Stimulated activated CD4-positive, alpha-beta T cell treated with anti-CD3 and anti-CD28 coated beads, TNF-alpha, amount 100 ng/mL, for 24 hours (primary cell): Measurements from ENCODE around the gene UBE2F.
"Not testable (repeated sequence)": the region's sequence is repeated elsewhere in the genome, so short reads cannot be mapped to it uniquely, and the experiment has no call there.

ENCODE experiments used
- DNase-seq, 3 experiments: peaks; one replicate each; pipeline ENCODE4 v3.0.0-alpha.2; 2020; ENCODE audit warnings: low read depth in 3 of 3

The UBE2F gene

DNA sequence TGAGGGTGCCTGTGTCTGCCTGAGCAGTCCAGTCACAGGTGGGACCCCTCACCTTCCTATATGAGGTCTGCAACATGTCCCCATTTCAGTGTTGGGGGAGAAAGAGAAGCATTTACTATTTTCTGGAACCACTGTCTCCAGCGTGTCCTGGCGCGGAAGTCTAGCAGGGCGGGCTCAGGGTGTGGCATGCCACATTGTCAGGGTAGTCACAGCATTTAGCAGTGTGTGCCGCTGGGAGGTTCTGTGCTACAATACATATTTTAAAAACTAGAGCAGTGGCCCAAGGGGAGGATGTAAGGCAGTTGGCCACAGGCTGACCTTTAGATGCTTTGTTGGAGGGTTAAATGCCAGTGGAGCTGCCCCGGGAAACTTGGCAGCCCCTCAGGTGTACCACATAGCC is 12.5 kb downstream of the UBE2F start:
- DNase-seq: no peak

DNA sequence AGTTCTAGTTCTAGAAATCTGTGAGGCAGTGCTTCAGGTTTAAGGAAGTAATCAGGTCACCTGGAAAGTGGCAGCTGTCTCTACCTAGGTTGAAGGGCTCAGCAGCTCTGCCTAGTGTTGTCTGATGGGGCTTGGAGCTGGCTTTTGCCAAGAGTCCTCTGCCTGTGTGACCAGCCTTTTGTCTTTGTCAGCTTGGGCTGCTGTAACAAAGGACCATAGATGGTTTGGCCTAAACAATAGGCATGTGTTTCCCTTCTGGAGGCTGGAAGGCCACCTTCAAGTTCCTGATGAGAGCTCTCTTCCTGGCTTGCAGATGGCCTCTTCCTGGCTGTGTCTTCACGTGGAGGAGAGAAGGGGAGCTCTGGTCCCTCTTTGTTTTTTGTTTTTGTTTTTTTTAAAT is 13.3 kb downstream of the UBE2F start:
- no peak for DNase-seq

DNA sequence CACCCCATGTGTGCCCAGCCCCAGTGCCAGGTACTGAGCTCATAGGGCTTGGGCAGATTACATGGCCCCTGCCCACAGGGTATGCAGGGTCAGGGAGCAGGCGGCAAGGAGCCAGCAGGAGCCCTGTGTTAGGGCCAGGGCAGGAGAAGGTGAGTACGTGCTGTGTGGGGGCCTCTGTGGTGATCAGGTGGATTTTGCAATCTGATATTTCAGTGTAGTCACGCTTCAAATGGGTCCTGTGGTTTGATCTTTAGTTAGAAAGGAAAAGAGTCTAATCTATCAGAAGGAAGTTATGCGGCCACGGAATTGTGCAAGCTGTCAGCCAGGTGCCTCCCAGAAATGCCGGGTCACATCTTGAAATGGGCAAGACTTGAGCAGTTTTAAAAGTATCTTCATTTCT is 13.9 kb downstream of the UBE2F start:
- DNase-seq: peak in 1 of 3 experiments; percentile 38

DNA sequence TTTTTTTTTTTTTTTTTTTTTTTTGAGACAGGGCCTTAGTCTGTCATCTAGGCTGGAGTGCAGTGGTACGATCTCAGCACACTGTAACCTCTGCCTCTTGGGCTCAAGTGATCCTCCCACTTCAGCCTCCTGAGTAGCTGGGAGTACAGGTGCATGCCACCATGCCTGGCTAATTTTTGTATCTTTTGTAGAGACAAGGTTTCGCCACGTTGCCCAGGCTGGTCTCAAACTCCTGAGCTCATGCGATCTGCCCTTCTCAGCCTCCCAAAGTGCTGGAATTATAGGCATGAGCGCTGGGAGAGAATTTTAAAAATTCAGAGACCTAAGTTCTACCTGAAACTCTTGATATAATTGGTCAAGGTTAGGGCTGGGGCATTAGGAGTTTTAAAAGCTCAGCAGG is 14.8 kb downstream of the UBE2F start:
- DNase-seq: not testable (repeated sequence)

DNA sequence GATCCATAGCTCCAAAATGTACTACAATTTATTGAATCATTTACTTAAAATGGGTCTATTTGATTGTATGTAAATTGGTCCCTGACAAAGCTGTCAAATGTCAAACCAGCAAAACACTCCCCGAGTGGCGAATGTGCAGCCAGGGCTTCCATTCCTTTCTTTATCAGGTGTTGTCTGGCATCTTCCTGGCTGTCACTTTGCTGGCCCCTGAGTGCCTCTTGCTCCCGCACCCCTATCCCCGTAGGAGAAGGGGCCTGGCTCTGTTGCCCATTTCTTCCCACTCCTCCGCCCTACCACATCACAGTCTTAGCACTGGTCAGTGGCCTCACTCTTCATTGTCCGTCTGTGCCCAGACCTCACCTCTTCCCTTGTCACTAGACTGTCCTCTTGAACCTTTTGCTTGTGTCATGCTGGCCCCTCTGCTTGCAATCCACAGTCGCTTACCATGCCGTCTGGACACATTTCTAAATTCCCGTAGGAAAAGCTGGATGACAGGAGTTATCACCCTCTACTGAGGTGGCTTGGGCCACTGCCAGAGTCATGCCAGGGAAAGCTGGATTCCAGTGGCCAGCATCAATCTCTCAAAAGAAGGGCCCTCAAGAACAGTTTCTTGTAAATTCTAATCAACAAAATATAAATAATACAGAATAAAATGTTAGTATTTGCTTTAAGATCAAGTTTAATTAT is 15.4 kb downstream of the UBE2F start:
- DNase-seq: no peak

DNA sequence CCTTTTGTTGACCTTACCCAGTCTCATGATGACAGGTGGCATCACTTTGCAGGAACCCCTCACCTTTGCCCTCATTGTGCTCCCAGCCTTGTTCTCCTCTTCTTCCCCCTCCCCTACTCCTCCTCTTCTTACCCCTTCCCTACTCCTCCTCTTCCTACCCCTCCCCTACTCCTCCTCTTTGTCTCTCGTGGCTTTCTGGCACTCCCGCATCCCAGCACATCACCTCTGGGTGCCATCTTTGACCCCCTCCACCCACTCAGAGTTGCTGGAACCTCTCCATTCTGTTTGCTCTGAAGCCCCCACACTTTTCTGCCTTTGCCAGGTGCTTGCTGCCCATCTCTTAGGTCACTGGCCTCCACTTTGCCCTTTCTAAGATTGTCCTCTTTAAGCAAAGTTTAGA is 17.1 kb downstream of the UBE2F start:
- no peak for DNase-seq

DNA sequence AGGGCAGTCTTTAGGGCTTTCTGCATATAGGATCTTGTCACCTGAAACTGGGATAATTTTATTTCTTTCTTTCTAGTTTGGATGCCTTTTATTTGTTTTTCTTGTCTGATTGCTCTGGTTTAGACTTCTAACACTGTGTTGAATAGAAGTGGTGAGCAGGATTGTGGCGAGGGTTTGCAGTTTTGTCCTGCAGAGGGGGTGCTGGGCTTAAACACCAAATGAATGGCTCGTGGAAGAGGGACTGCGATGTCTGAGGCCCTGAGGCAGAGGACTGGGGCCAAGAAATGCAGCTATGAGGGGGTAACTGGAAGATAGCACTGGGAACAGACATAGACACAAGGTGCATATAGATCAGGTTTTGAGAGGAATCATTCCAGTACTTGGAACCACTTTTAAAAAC is 20.5 kb downstream of the UBE2F start:
- DNase-seq: no peak

DNA sequence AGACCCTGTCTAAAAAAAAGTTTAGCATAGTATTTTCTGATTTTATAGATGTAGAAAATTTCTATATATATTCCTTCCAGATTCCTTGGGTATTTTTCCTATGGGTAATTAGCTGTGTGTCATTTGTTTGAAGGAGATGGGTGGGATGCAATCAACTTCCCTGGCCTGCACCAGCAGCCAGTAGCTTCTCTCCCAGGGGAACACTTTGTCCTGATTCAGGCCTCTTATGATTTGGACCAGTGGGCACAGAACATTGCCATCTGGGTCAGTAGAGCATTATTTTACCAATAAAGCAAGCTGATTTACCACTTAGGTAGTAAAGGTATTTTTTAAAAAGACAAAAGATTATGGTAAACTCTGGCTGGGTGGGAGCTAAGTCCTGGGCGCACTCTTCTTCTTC is 26.9 kb downstream of the UBE2F start:
- no peak for DNase-seq

DNA sequence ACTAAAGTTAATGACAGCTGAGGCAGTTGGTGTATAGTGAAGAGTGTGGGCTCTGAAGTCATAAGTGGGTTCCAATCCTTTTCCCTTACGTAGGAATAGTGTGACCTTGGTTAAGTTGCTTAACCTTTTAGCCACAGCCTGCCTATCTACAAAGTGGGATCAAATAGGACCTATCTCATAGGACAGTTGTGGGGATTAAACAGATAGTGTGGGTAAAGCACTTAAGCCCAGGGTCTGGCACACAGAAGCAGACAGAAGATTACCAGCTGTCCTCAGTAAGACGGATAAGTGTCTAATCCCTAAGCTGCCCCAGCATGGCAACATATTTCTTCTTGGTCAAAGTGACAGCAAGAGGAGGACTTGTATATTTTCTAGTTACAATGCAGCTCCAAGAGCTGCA is 28.2 kb downstream of the UBE2F start:
- DNase-seq: no peak

DNA sequence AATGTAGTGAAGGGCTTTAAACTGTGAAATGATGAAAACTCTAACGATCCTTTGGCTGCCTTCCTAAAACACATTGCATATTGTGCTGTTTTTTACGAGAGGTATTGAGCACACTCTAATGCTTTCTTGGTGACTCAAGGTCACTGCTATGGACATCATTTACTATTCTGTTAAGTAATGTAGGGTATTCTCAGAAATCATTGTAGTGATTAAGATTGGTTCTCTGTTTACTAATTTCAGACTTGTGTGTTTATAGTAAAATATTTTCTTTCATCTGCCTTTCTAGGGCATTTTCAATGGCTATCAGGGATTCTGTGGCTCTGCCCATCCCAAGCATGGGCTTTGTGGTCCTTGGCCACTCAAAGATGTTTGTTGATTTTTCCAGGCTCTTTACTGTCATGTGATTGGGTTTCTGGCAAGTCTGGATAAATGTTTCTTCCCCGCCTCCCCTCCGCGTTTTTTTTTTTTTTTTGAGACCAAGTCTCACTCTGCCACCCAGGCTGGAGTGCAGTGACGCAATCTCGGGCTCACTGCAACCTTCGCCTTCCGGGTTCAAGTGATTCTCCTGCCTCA is 29.3 kb downstream of the UBE2F start:
- no peak for DNase-seq

DNA sequence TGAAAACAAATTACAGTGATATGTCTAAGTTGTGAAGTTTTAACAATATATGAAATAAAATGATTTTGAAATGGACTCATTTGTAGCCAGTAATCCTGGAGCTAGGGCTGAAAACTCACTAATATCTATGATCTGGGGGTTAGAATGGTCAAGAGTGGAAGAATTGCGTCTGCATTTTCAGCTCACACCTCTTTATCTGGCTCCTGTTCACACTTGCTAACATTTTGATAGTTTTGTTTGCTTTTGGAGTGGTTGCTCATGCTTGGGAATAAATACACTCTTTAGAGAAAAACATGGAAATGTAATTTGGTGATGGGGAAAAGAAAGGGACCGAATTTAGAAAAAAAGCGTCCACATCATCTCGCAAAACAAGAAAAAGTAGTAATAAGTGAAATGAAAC is 30.7 kb downstream of the UBE2F start:
- no peak for DNase-seq

DNA sequence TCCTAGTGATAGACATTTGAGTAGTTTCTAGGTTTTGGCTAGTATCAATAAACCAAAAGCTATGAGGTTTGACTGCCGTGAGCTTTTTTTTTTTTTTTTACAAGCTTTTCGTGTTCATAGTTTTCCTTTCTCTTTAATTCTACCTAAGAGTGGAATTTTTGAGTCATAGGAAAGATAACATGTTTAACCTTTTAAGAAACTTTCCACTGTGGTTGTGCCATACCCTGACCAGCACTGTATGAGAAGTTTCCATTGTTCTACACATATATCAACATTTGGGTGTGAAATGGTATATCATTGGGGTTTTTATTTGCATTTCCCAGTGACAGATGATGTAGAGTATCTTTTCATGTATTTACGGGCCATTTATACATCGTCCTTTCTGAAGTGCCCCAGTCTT is 31.7 kb downstream of the UBE2F start:
- no peak for DNase-seq

DNA sequence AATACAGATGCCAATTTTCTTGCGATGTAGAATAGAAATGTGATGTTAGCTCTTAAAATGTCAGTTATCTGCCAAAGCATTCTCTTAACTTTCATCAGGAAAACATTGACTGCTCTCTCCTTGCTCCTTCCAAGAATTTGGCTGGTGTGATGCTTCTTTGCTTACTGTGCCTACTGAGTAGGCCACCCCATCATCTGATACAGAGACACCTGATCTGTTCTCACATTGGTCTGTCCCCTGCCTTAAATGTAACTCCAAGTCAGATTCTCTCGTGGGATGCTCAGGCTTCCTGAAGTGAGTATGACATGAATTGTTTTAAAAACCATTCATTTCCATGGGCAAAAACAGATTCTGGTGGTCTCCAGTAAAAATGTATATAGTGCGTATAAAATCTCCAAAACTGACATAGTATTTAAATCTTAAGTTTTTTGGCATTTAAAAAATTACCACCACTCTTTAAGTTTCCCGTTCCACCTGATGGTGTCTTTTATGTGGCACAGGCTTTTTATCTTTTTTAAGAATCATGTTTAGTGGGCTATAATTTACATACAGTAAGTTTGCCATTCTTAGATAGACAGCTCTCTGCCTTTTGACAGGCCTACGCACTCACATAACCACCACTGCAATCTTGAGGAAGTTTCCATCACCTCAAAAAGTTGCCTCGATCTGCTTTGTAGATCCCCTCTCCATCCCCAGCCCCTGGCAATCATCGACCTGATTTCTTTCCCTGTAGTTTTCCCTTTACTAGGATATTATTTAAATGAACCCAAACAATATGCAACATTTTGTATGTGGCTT is 36.6 kb downstream of the UBE2F start:
- DNase-seq: no peak

DNA sequence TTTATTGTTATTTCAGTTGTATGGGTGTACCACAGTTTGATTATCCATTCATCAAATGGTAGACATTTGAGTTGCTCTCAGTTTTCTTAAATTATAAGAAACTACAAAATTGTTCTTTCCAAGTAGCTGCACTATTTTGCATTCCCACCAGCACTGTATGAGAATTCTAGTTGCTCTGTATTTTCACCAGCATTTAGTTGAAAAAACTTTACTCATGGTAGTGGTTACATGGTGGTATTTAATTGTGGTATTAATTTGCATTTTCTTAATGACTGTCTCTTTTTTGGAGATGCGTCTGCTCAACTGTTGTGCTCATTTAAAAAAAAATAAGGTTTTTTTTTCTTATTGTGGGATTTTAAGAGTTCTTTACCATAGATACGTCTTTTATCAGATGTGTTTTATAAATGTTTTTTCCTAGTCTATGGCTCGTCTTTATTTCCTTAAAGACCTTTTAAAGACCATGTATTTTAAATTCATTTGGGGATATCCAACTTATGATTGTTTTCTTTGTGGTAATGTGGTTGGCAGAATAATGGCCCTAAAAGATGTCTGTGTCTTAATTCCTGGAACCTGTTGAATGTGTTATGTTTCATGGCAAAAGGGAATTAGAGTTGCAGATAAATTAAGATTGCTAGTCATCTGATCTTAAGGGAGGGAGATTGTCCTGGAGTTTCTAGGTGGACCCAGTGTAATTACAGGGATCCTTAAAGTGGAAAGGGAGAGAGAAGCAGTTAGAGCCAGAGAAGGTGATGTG is 37.4 kb downstream of the UBE2F start:
- no peak for DNase-seq

DNA sequence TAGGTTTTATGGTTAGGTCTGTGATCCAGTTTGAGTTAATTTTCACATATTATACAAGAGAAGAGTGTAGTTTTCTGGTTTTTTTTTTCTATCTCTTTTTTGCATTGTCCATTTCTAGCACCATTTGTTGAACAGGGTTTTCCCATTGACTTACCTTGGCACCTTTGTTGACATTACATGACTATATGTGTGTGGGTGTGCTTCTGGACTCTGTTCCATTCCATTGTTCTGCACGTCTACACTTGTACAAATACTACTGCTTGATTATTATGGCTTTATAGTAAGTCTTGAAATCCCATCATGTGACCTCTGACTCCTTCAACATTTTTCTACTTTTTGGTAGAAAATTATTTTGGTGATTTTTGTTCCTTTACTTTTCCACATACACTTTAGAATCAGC is 38.7 kb downstream of the UBE2F start:
- DNase-seq: no peak

DNA sequence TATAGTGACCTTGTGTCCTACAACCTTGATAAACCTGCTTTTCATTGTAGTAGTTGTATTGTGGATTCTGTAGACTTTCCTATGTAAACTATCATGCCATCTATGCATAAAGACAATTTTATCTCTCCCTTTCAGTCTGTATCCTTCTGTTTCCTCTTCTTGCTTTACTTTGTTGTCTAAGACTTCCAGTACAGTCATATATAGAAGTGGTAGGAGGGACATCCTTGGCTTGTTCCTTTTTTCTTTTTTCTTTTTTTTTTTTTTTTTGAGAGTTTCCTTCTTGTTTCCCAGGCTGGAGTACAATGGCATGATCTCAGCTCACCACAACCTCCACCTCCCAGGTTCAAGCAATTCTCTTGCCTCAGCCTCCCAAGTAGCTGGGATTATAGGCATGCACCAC is 39.7 kb downstream of the UBE2F start:
- no peak for DNase-seq

DNA sequence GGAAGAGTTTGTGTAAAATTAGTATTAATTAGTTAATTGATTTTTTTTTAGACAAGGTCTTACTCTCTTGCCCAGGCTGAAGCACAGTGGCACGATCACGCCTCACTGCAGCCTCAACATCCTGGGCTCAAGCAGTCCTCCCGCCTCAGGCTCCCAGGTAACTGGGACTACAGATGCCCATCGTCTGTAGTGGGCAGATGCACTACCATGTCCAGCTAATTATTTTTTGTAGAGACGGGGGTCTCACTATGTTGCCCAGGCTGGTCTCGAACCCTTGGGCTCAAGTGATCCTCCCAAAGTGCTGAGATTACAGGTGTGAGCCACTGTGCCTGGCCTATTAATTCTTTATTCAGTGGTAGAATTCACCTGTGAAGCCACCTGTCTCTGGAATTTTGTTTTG is 41.1 kb downstream of the UBE2F start:
- no peak for DNase-seq

DNA sequence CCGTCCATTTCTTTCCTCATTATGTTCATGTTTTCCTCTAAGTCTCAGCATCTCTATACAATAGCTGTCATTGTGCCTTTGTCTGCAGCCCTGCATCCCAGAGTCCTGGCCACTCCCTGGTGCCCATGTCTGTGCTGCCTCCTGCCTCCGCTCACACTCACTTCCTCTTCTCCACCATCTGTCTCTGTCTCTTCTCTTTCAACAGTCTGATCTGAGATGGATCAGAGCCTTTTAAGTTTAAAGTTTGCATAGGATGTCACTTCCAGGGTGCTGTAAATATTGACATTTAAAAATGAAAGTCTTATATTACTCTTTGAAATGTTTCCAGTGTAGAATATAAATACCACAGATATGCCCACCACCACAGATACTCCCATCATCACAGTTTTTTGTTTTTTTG is 42.7 kb downstream of the UBE2F start:
- DNase-seq: no peak

DNA sequence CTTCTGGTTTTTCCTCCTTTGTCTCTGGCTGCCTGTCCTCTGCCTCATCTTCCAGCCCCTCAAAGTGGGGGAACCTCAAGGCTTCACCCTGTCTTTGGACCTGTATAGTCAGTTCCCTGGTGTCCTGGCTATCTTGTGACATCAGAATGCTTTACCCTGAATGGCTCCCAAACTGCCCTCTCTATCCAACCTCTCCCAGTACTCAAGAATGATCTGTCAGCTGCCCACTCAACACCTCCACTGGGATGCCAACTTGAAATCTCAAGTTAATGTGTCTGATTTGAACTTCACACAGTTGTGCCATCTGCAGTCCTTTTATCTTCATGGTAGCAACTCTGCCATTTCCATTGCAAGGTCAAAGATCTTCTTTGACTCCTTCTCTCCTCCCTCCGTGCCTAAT is 43.8 kb downstream of the UBE2F start:
- DNase-seq: no peak

DNA sequence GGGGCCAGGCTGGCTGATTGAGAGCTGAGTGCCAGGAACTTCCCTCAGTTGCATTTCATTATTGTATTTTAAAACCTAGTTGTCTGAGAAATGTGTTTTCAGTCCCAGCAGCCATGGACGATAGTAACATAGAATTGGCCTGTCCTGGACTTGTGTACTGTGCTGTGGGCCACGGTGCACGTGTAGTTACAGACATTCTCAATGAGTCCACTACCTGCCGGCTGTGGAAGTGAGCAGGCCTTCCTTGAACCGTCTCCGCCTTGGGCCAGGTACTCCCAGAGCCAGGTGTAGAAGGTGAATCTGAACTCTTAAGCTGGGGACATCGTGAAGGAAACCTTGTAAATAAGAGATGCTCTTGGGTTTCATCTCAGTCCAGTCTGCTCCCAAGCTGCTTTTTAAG is 47.0 kb downstream of the UBE2F start:
- DNase-seq: no peak

DNA sequence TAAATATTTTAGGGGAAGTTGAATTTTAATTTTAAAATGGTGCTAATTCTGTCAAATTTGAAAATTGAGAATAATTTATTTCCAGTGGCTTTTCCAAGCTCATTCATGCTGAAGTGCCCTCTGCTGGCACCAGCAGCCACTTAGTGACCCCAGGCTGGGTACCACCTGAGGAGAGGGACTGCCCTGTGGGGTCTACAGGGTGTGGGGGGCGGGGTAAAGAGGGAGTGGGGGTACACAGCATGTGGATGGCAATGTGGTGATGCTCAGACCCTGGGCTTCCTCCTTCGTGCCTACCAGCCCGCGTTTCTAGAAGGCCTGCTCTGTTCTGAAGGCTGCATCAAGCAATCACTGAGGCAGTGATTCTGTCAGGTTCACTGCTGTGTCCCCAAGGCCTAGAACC is 48.9 kb downstream of the UBE2F start:
- DNase-seq: no peak

DNA sequence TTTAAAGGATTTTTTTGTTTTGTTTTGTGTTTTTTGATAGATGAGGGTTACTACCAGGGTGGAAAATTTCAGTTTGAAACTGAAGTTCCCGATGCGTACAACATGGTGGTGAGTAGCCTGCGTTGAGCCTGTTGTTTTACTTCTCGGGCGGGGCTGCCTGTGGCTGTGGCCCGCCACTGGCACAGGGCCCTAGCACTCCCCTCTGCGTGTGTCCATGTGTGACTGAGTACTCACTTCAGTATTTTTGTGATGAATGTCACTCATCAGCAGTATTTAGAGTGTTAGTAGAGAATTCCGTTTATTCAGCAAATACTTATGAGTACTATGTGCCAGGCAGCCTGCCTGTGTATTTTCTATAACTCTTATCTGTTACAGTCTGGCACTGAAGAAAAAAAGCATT is 49.7 kb downstream of the UBE2F start:
- DNase-seq: no peak

DNA sequence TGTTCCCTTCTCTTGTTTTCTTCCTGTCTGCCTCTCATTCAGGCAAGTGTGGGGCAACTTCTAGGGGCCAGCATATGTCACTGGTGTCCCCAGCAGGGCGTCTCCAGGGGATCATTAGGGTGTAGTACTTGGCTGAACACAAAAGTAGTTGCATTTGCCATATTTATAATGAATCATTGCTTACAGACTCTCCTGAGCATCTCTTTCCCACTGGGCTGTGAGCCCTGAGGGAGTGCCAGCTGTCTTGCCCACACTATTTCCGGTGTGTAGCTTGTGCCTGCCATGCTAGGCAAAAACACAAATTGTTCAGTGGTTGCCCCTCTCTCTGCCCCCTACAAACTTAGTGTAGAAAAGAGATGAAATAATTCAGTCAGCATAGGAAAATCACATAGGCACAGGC is 53.1 kb downstream of the UBE2F start:
- no peak for DNase-seq
